K562 (cell line): ENCODE measurements around the gene CDK5R2. TPM values are rescaled to one million over a fixed set of nuclear protein-coding genes. Genes with fewer than 3 reads are reported as not detected.
A peak's percentile ranks its signal among the peaks of the same experiment; 100 is the strongest.

Experiments used
- ATAC-seq: fragments of 200-7000 bp; cut with Tn5 transposase; 3 replicates; pipeline ENCODE4 v1.9.1; 2020; ENCODE audit warnings: moderate library complexity
- BruUV-seq: library from RNA; stranded (reverse); fragments of 400-500 nt; replicated peaks from 2 replicates; lab custom pipeline; 2021; lab: Mats Ljungman, UMichigan
- CTCF ChIA-PET: fragments of 300-600 bp; formaldehyde crosslinking; extraction: SDS; loops from one replicate; lab custom pipeline; 2021; ENCODE audit warnings: low intra/inter-chr PET ratio; lab: Yijun Ruan, JAX
- POLR2A ChIA-PET: fragments of 300-600, 350-650 bp; sonication (Branson Sonifier 250); formaldehyde crosslinking; extraction: SDS; loops from one replicate; lab custom pipeline; 2021; ENCODE audit warnings: antibody characterized with exemption, inconsistent platforms; lab: Yijun Ruan, JAX
- DNase-seq, 4 experiments: peaks; one replicate each; pipeline versions ENCODE4 v3.0.0 to v3.0.0-alpha.2; 2011 to 2018; ENCODE audit warnings: low spot score in 3 of 4, mixed read lengths in 3 of 4; ENCODE audit errors: extremely low read depth in 1 of 4
- FAIRE-seq: peaks from 2 replicates; lab custom pipeline; 2011; peaks lifted over from hg19 to GRCh38; lab: Jason Lieb, UNC
- H2AFZ ChIP-seq: 2 replicates; pipeline ENCODE4 v1.6.0; 2011; ENCODE audit warnings: low read depth, low read length, control low read depth, inconsistent platforms
- H3K27ac ChIP-seq: fragments of 200-600 bp; 3 replicates; pipeline ENCODE4 v1.8.0; 2011; ENCODE audit warnings: low read depth, mild to moderate bottlenecking, control low read depth, inconsistent platforms, low read length, moderate library complexity, mixed read lengths; ENCODE audit errors: extremely low read depth
- H3K27me3 ChIP-seq, 2 experiments: fragments of 300-600 bp in 1 of 2; 2 replicates in 1 of 2; 3 replicates in 1 of 2; pipeline versions ENCODE4 v1.6.0 to v1.8.0; 2011; ENCODE audit warnings: inconsistent platforms in 2 of 2, low read length in 2 of 2, mild to moderate bottlenecking in 1 of 2, mixed read lengths in 1 of 2, moderate library complexity in 1 of 2; ENCODE audit not compliant: control insufficient read depth in 2 of 2, insufficient read depth in 2 of 2
- H3K36me3 ChIP-seq: fragments of 300-600 bp; 3 replicates; pipeline ENCODE4 v1.8.0; 2011; ENCODE audit warnings: mild to moderate bottlenecking, low read length, inconsistent platforms; ENCODE audit not compliant: control insufficient read depth, insufficient read depth
- H3K4me1 ChIP-seq, 2 experiments: fragments of 200-600 bp in 1 of 2; replicated peaks in 1 of 2; 2 replicates in 1 of 2; 3 replicates in 1 of 2; pipeline versions ENCODE4 v1.5.1 to v1.8.0; 2011; ENCODE audit warnings: inconsistent platforms in 2 of 2, low read length in 2 of 2, mild to moderate bottlenecking in 1 of 2, mixed read lengths in 1 of 2, moderate library complexity in 1 of 2; ENCODE audit not compliant: control insufficient read depth in 2 of 2, insufficient read depth in 2 of 2
- H3K4me2 ChIP-seq: 2 replicates; pipeline ENCODE4 v1.6.1; 2011; ENCODE audit warnings: low read length, control low read depth, inconsistent platforms, mixed read lengths; ENCODE audit not compliant: insufficient read depth
- H3K4me3 ChIP-seq: fragments of 200-600 bp; sonication (generic), shearing (Covaris generic); 2 replicates; pipeline ENCODE4 v1.5.1; 2016; ENCODE audit warnings: control low read depth, inconsistent platforms
- H3K79me2 ChIP-seq: fragments of 200-600 bp; 3 replicates; pipeline ENCODE4 v1.8.0; 2011; ENCODE audit warnings: low read length, inconsistent platforms; ENCODE audit not compliant: control insufficient read depth, insufficient read depth
- H3K9ac ChIP-seq, 2 experiments: 2 replicates each; pipeline versions ENCODE4 v1.6.0 to v1.6.1; 2011; ENCODE audit warnings: low read depth in 2 of 2, low read length in 2 of 2, control low read depth in 1 of 2, inconsistent platforms in 1 of 2, mild to moderate bottlenecking in 1 of 2, mixed read lengths in 1 of 2; ENCODE audit not compliant: insufficient read depth in 1 of 2
- H3K9me1 ChIP-seq: one replicate; pipeline ENCODE4 v1.6.0; 2011; ENCODE audit warnings: inconsistent platforms, mild to moderate bottlenecking, low read length, moderate library complexity; ENCODE audit not compliant: control insufficient read depth, insufficient read depth
- H3K9me3 ChIP-seq: replicated peaks from 2 replicates; pipeline ENCODE4 v1.5.1; 2011; ENCODE audit warnings: low read depth, low read length, inconsistent platforms; ENCODE audit not compliant: control insufficient read depth, insufficient read depth
- H4K20me1 ChIP-seq: replicated peaks from 2 replicates; pipeline ENCODE4 v1.6.1; 2011; ENCODE audit warnings: low read length, inconsistent platforms, mixed read lengths; ENCODE audit not compliant: control insufficient read depth, insufficient read depth
- GATAD2B ChIP-seq: fragments of 450-650 bp; IDR thresholded peaks from 2 replicates; pipeline ENCODE4 v1.6.1; 2017; ENCODE audit warnings: mild to moderate bottlenecking, borderline replicate concordance
- KAT2B ChIP-seq: IDR thresholded peaks from one replicate; pipeline ENCODE4 v1.6.1; 2012; ENCODE audit warnings: low read depth, mild to moderate bottlenecking, control low read depth, inconsistent platforms, low read length, moderate library complexity
- LCOR ChIP-seq: sonication (generic); formaldehyde crosslinking; IDR thresholded peaks from 2 replicates; pipeline ENCODE4 v1.8.0; 2022; ENCODE audit warnings: mild to moderate bottlenecking, missing genetic modification reagents
- MYC ChIP-seq, 2 experiments: fragments of 250-450 bp in 1 of 2; sonication (Bioruptor Pico) in 1 of 2; IDR thresholded peaks; 2 replicates each; pipeline versions ENCODE4 v1.5.1 to v1.6.1; 2012 to 2021; ENCODE audit warnings: low read depth in 2 of 2, borderline replicate concordance in 1 of 2, improper control_type of control experiment in 1 of 2, low read length in 1 of 2, mild to moderate bottlenecking in 1 of 2, moderate library complexity in 1 of 2
- STAT5A ChIP-seq: IDR thresholded peaks from 2 replicates; pipeline ENCODE4 v1.6.1; 2012; ENCODE audit warnings: low read length, inconsistent platforms, borderline replicate concordance
- WGBS: fragments of 100-300 bp; shearing (Covaris generic); methylation state at CpG from one replicate; pipeline ENCODE4 v1.1.6; 2016; ENCODE audit warnings: low coverage, mixed read lengths; ENCODE audit not compliant: insufficient coverage; ENCODE audit errors: missing lambda C conversion rate; 5-methylcytosine and 5-hydroxymethylcytosine counted together
- in situ Hi-C: fragments of 300-500 bp; cut with MboI; formaldehyde crosslinking; loops from 4 replicates; pipeline ENCODE4 v1.15.0; 2018; ENCODE audit warnings: inconsistent platforms, mixed read lengths
- intact Hi-C: fragments of 100-400 bp; cut with micrococcal nuclease; formaldehyde crosslinking; loops from 2 replicates; pipeline ENCODE4 v1.14.2; 2022
- polyA plus RNA-seq, 8 experiments: library from polyadenylated mRNA; depleted of rRNA in 4 of 8; stranded (reverse) in 5 of 8; unstranded in 3 of 8; fragments of >200 nt; fragmentation: Nextera tagmentation in 2 of 8; fragmentation: Illumina TruSeq in 1 of 8; extraction: Ambion mirVana in 2 of 8; extraction: Trizol in 1 of 8; gene quantifications; 2 replicates each; pipeline versions ENCODE4 v1.2.1 to v1.2.3, GENCODE V29; 2011 to 2014; ENCODE audit warnings: inconsistent platforms in 1 of 8, missing spikeins in 1 of 8
- total RNA-seq, 7 experiments: library from RNA; depleted of rRNA in 6 of 7; stranded (reverse); fragments of >200 nt in 6 of 7; fragmentation: Illumina TruSeq in 2 of 7; extraction: Trizol in 2 of 7; gene quantifications; 2 replicates each; pipeline versions ENCODE4 v1.2.1 to v1.2.3, GENCODE V29; 2011 to 2021; ENCODE audit warnings: low replicate concordance in 1 of 7
- TF ChIP-seq, protein P1 (sequence below): fragments of 450-650 bp; formaldehyde crosslinking; IDR thresholded peaks from 2 replicates; pipeline ENCODE4 v1.4.0; 2022; ENCODE audit warnings: missing genetic modification characterization
- TF ChIP-seq, protein P2 (sequence below): sonication (generic); formaldehyde crosslinking; IDR thresholded peaks from 2 replicates; pipeline ENCODE4 v1.8.1; 2023; ENCODE audit warnings: mild to moderate bottlenecking, missing genetic modification reagents

CDK5R2 gene
- total and polyA plus RNA-seq, 9 of the 15 experiments (the other 6 are each of a cell fraction or from before 2014, with no cell fraction given), result 0.09 TPM; not detected in 8

DNA sequence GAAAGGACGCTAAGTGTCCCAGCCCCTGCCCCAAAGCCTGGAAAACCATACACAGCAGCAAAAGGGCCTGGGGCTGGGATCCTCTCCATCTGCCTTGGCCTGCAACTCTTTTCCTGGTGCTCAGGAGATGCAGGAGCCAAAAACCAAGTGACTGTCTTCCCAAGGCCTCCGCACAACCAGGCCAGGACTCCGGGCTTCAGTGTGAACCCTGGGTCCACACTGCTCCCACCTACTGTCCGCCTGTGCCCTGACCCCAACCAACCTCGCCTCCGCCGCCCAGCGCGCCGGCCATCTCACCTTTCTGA is 24.4 kb downstream of the CDK5R2 start (continued):
- no peak for TF ChIP-seq KAT2B
- TF ChIP-seq MYC (IDR thresholded peaks at IDR 0.05; ENCODE audit: low read depth, low read length), result no peak
- TF ChIP-seq MYC (CRISPR knock-in tag; IDR thresholded peaks at IDR 0.05; ENCODE audit: borderline replicate concordance, low read depth), result no peak
- TF ChIP-seq STAT5A, result no peak
- TF ChIP-seq, protein P1, sequence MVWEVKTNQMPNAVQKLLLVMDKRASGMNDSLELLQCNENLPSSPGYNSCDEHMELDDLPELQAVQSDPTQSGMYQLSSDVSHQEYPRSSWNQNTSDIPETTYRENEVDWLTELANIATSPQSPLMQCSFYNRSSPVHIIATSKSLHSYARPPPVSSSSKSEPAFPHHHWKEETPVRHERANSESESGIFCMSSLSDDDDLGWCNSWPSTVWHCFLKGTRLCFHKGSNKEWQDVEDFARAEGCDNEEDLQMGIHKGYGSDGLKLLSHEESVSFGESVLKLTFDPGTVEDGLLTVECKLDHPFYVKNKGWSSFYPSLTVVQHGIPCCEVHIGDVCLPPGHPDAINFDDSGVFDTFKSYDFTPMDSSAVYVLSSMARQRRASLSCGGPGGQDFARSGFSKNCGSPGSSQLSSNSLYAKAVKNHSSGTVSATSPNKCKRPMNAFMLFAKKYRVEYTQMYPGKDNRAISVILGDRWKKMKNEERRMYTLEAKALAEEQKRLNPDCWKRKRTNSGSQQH (CRISPR knock-in tag), result no peak
- no peak for TF ChIP-seq LCOR

DNA sequence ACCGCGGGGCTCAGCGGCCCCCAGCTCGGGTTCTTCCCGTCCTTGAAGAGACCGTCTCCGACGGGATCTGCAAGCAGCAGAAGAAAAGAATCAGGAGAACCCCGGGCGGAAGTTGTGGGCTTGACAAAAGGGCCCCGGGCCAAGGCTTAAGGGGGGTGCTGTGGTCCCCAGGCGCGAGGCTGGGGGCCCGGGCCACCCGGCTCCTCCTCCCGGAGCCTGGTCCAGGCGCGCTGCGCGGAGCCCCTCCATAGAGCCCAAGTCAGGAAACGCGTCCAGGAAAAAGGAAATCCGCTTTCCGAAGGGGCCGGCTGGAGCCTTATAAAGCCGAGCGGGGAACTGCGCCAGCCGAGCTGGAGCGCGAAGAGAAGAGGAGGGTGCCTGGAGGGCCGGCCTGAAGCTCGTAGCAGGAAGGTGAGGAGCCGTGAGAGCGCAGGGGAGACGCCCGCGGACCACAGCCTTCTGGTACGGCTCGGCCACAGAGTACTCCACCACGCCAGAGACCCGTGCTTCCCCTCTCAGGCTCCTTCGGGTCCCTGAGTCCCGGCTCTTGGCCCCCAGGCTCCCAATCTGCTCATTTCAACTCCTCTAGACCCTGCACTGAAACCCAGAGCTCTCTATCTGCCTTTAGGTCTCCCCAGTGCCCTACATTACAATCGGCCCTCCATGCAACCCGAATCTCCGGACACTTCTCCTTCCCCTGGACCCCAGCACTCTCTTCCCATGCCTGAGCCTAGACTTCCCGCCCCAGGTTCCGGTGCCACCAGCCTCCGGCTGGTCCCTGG is 25.0 kb downstream of the CDK5R2 start:
- Histone ChIP-seq H3K9me3 (no peaks in the 10 kb centered on the region), H3K79me2 (no peaks in the 10 kb centered on the region), H3K9ac (no peak overlapping the region), H3K4me3 (no peak overlapping the region), H3K27me3 (peaks cover 0 to 26% of the 10 kb centered on the region in 2 experiments; a peak in 2 of 5 replicates), H3K4me2 (no peak overlapping the region), H3K27ac (no peak overlapping the region), H2AFZ (no peak overlapping the region), H4K20me1 (no peaks in the 10 kb centered on the region), H3K36me3 (no peaks in the 10 kb centered on the region), H3K9me1 (no peaks in the 10 kb centered on the region), H3K4me1 (peaks cover 3 to 23% of the 10 kb centered on the region in 2 experiments; a peak in 3 of 5 replicates)
- ChIA-PET POLR2A (no interaction called here), CTCF (interaction anchor here (0.6 kb wide), 1 partner anchor 12 kb away, joined by 5 read pairs; no protein-coding TSS in a partner anchor)
- DNase-seq, result no peak
- BruUV-seq, result no TSS peak
- no peak for FAIRE-seq
- intact Hi-C loops (no loop called here), in situ Hi-C loops (no loop called here)
- WGBS, result 35% methylated on average over 37 of the region's 50 CpGs
- TF ChIP-seq, protein P2, sequence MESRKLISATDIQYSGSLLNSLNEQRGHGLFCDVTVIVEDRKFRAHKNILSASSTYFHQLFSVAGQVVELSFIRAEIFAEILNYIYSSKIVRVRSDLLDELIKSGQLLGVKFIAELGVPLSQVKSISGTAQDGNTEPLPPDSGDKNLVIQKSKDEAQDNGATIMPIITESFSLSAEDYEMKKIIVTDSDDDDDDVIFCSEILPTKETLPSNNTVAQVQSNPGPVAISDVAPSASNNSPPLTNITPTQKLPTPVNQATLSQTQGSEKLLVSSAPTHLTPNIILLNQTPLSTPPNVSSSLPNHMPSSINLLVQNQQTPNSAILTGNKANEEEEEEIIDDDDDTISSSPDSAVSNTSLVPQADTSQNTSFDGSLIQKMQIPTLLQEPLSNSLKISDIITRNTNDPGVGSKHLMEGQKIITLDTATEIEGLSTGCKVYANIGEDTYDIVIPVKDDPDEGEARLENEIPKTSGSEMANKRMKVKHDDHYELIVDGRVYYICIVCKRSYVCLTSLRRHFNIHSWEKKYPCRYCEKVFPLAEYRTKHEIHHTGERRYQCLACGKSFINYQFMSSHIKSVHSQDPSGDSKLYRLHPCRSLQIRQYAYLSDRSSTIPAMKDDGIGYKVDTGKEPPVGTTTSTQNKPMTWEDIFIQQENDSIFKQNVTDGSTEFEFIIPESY (CRISPR knock-in tag), result peak; percentile 69
- TF ChIP-seq GATAD2B, result no peak
- ATAC-seq, result no peak
